Stimulated activated CD4-positive, alpha-beta T cell treated with anti-CD3 and anti-CD28 coated beads, Interleukin-12 subunit alpha, Interleukin-12 subunit beta, amount 100 ng/mL, for 24 hours (primary cell): ENCODE data around the gene SMCO2.

Experiments used
- DNase-seq, 2 experiments: peaks; one replicate each; pipeline ENCODE4 v3.0.0-alpha.2; 2020; ENCODE audit warnings: low read depth in 2 of 2

Gene SMCO2

GRCh38 chr12:27446436-27446835 lies at the start of gene SMCO2:
Gene SMCO2 (plus strand): TSS chr12:27446736. CDS start chr12:27470632, 23,896 bp downstream.
- DNase-seq, result no peak

- DNase-seq, result no peak
Measured at GRCh38 chr12:27398466-27398865, 48.1 kb upstream of the SMCO2 start.

- DNase-seq, result no peak
Measured at GRCh38 chr12:27399074-27399473, 47.5 kb upstream of the SMCO2 start.

- no peak for DNase-seq
Measured at GRCh38 chr12:27400856-27401354, 45.6 kb upstream of the SMCO2 start.

- DNase-seq, result no peak
Measured at GRCh38 chr12:27412047-27412446, 34.5 kb upstream of the SMCO2 start.

- DNase-seq, result no peak
Measured at GRCh38 chr12:27422697-27423096, 23.8 kb upstream of the SMCO2 start.

- DNase-seq, result no peak
Measured at GRCh38 chr12:27424631-27425230, 21.8 kb upstream of the SMCO2 start.

GRCh38 chr12:27425306-27425705 lies 21.2 kb upstream of the SMCO2 start:
- DNase-seq, result no peak

GRCh38 chr12:27426743-27427487 lies 19.6 kb upstream of the SMCO2 start:
- DNase-seq, result no peak

- no peak for DNase-seq
Measured at GRCh38 chr12:27427824-27428223, 18.7 kb upstream of the SMCO2 start.

- no peak for DNase-seq
Measured at GRCh38 chr12:27428466-27428865, 18.1 kb upstream of the SMCO2 start.

GRCh38 chr12:27429606-27430005 lies 16.9 kb upstream of the SMCO2 start:
- no peak for DNase-seq

GRCh38 chr12:27431185-27431584 lies 15.4 kb upstream of the SMCO2 start:
- no peak for DNase-seq

GRCh38 chr12:27434673-27435565 lies 11.6 kb upstream of the SMCO2 start:
- DNase-seq, result no peak

- no peak for DNase-seq
Measured at GRCh38 chr12:27436029-27436428, 10.5 kb upstream of the SMCO2 start.

- no peak for DNase-seq
Measured at GRCh38 chr12:27436768-27437167, 9.8 kb upstream of the SMCO2 start.

- DNase-seq, result no peak
Measured at GRCh38 chr12:27437839-27438238, 8.7 kb upstream of the SMCO2 start.

- no peak for DNase-seq
Measured at GRCh38 chr12:27447761-27448160, 1.2 kb downstream of the SMCO2 start.

GRCh38 chr12:27449026-27449425 lies 2.5 kb downstream of the SMCO2 start:
- DNase-seq, result no peak

- DNase-seq, result no peak
Measured at GRCh38 chr12:27449893-27450534, 3.5 kb downstream of the SMCO2 start.

GRCh38 chr12:27451036-27451825 lies 4.7 kb downstream of the SMCO2 start:
- no peak for DNase-seq
